PC-3 (cell line): Measurements from ENCODE around the gene CRYGA. TPM values are rescaled to one million over a fixed set of nuclear protein-coding genes. Genes with fewer than 3 reads are reported as not detected.
A peak's percentile ranks its signal among the peaks of the same experiment; 100 is the strongest.

Experiments
- ATAC-seq: fragments of 200-7000 bp; cut with Tn5 transposase; 2 replicates; pipeline ENCODE4 v1.9.1; 2020; ENCODE audit warnings: mild to moderate bottlenecking, moderate library complexity
- BruUV-seq: library from RNA; stranded (reverse); fragments of 400-500 nt; replicated peaks from 2 replicates; lab custom pipeline; 2021; lab: Mats Ljungman, UMichigan
- CTCF ChIA-PET: fragments of 300-600 bp; sonication (Branson Sonifier 250); formaldehyde crosslinking; loops from one replicate; lab custom pipeline; 2022; ENCODE audit warnings: antibody characterized with exemption; lab: Charles Lee
- POLR2A ChIA-PET: fragments of 300-600 bp; sonication (Branson Sonifier 250); formaldehyde crosslinking; loops from one replicate; lab custom pipeline; 2022; ENCODE audit warnings: antibody characterized with exemption; ENCODE audit not compliant: unreplicated experiment; lab: Charles Lee
- DNase-seq: peaks from one replicate; pipeline ENCODE4 v3.0.0-alpha.2; 2015
- H2AFZ ChIP-seq: fragments of 300-600 bp; sonication (generic); 2 replicates; pipeline ENCODE4 v1.6.0; 2016; ENCODE audit warnings: antibody characterized with exemption, low read length
- H3F3A ChIP-seq: fragments of 300-600 bp; sonication (generic); one replicate; pipeline ENCODE4 v1.6.0; 2017; ENCODE audit warnings: antibody characterized with exemption, low read length, control low read depth, mild to moderate bottlenecking; ENCODE audit not compliant: unreplicated experiment
- H3K27ac ChIP-seq: fragments of 300-600 bp; sonication (generic); 2 replicates; pipeline ENCODE4 v1.5.1; 2016; ENCODE audit warnings: mild to moderate bottlenecking, low read length
- H3K27me3 ChIP-seq: fragments of 300-600 bp; sonication (generic); 2 replicates; pipeline ENCODE4 v1.6.1; 2016; ENCODE audit warnings: low read length, mixed read lengths
- H3K36me3 ChIP-seq: fragments of 300-600 bp; sonication (generic); 2 replicates; pipeline ENCODE4 v1.6.1; 2016; ENCODE audit warnings: low read depth, mixed run types, low read length, mixed read lengths
- H3K4me1 ChIP-seq: fragments of 300-600 bp; sonication (generic); 2 replicates; pipeline ENCODE4 v1.5.1; 2016; ENCODE audit warnings: low read length; ENCODE audit not compliant: insufficient read depth
- H3K4me2 ChIP-seq: fragments of 300-600 bp; sonication (generic); 2 replicates; pipeline ENCODE4 v1.6.0; 2016; ENCODE audit warnings: low read length
- H3K4me3 ChIP-seq: fragments of 300-600 bp; sonication (generic); 2 replicates; pipeline ENCODE4 v1.5.1; 2016; ENCODE audit warnings: mild to moderate bottlenecking, low read length, mixed read lengths
- H3K79me2 ChIP-seq: fragments of 300-600 bp; sonication (generic); 2 replicates; pipeline ENCODE4 v1.6.1; 2017; ENCODE audit warnings: low read length, mixed read lengths
- H3K9ac ChIP-seq: fragments of 300-600 bp; sonication (generic); 2 replicates; pipeline ENCODE4 v1.6.0; 2016; ENCODE audit warnings: mild to moderate bottlenecking, low read length
- H3K9me2 ChIP-seq: fragments of 300-600 bp; sonication (generic); replicated peaks from 2 replicates; pipeline ENCODE4 v1.6.1; 2016; ENCODE audit warnings: mixed run types, low read length, mixed read lengths
- H3K9me3 ChIP-seq: fragments of 300-600 bp; sonication (generic); 2 replicates; pipeline ENCODE4 v1.6.1; 2016; ENCODE audit warnings: low read length, mixed read lengths
- H4K20me1 ChIP-seq: fragments of 300-600 bp; sonication (generic); 2 replicates; pipeline ENCODE4 v1.6.1; 2016; ENCODE audit warnings: low read length, mixed read lengths
- CTCF ChIP-seq: fragments of 300-600 bp; sonication (generic); conservative IDR thresholded peaks from 2 replicates; pipeline ENCODE4 v1.5.1; 2017; ENCODE audit warnings: antibody characterized with exemption, low read depth, mild to moderate bottlenecking, low read length
- EZH2 ChIP-seq: fragments of 300-600 bp; sonication (generic); IDR thresholded peaks from one replicate; pipeline ENCODE4 v1.6.1; 2017; ENCODE audit warnings: antibody characterized with exemption, mild to moderate bottlenecking, low read length; ENCODE audit not compliant: unreplicated experiment
- EZH2phosphoT487 ChIP-seq: fragments of 300-600 bp; sonication (generic); IDR thresholded peaks from 2 replicates; pipeline ENCODE4 v1.6.1; 2018; ENCODE audit warnings: mild to moderate bottlenecking, antibody characterized with exemption, low read length, borderline replicate concordance
- intact Hi-C: fragments of 100-400 bp; cut with micrococcal nuclease; formaldehyde crosslinking; loops from 2 replicates; pipeline ENCODE4 v1.9.0; 2023
- total RNA-seq: library from RNA; depleted of rRNA; stranded (reverse); fragments of >200 nt; gene quantifications from 2 replicates; pipeline ENCODE4 v1.2.3, GENCODE V29; 2014

Gene CRYGA
- total RNA-seq, 1 experiment from 2014 or later = not detected

GRCh38 chr2:208182835-208183234 lies 19.4 kb upstream of the CRYGA start:
- no peak overlapping the region for H3K9ac ChIP-seq
- TF ChIP-seq EZH2phosphoT487 = no peak
- TF ChIP-seq EZH2 = no peak
- TF ChIP-seq CTCF = no peak
- no peak overlapping the region for H3K4me2 ChIP-seq
- H3K4me3 ChIP-seq = no peak overlapping the region
- no peak overlapping the region for H3K27ac ChIP-seq
- H3K36me3 ChIP-seq = no peaks in the 10 kb centered on the region
- 0 out of 2 replicates have a peak, but pooled peaks cover 9% of the 10 kb centered on the region for H3K27me3 ChIP-seq
- no peaks in the 10 kb centered on the region for H3F3A ChIP-seq
- CTCF ChIA-PET = interaction anchor here (1.1 kb wide), 1 partner anchor 80 kb away, joined by 3 read pairs; no protein-coding TSS in a partner anchor
- DNase-seq = no peak
- intact Hi-C loops = no loop called here
- ATAC-seq = no peak
- H2AFZ ChIP-seq = no peak overlapping the region
- no TSS peak for BruUV-seq
- no peaks in the 10 kb centered on the region for H3K9me2 ChIP-seq
- POLR2A ChIA-PET = no interaction called here
- no peaks in the 10 kb centered on the region for H3K79me2 ChIP-seq
- no peaks in the 10 kb centered on the region; the same call in 1 of the 2 replicates for H3K4me1 ChIP-seq
- H4K20me1 ChIP-seq = no peaks in the 10 kb centered on the region
- H3K9me3 ChIP-seq = no peaks in the 10 kb centered on the region

- Histone ChIP-seq H3K9ac (no peak overlapping the region), H3K9me3 (no peaks in the 10 kb centered on the region), H3K4me3 (no peak overlapping the region), H3K27ac (no peak overlapping the region), H3K27me3 (0 out of 2 replicates have a peak, but pooled peaks cover under 1% of the 10 kb centered on the region), H3K79me2 (no peaks in the 10 kb centered on the region), H2AFZ (no peak overlapping the region), H4K20me1 (no peaks in the 10 kb centered on the region), H3K36me3 (no peaks in the 10 kb centered on the region), H3K4me2 (no peak overlapping the region), H3F3A (no peaks in the 10 kb centered on the region), H3K4me1 (0 out of 2 replicates have a peak, but pooled peaks cover 3% of the 10 kb centered on the region), H3K9me2 (no peaks in the 10 kb centered on the region)
- TF ChIP-seq CTCF (no peak), EZH2phosphoT487 (no peak), EZH2 (no peak)
- CTCF ChIA-PET = no interaction called here
- intact Hi-C loops = no loop called here
- ATAC-seq = no peak
- no peak for DNase-seq
- POLR2A ChIA-PET = no interaction called here
- BruUV-seq = no TSS peak
Observed at GRCh38 chr2:208179028-208179609, 15.7 kb upstream of the CRYGA start.

- no peaks in the 10 kb centered on the region for H3K9me3 ChIP-seq
- POLR2A ChIA-PET = interaction anchor here (0.6 kb wide), 1 partner anchor 63 kb away, joined by 3 read pairs; no protein-coding TSS in a partner anchor
- H4K20me1 ChIP-seq = no peaks in the 10 kb centered on the region
- H3K27ac ChIP-seq = no peak overlapping the region
- no peak for DNase-seq
- no peak for ATAC-seq
- no TSS peak for BruUV-seq
- peak overlapping the region; percentile 66; the same call in 1 of the 2 replicates for H2AFZ ChIP-seq
- CTCF ChIA-PET = interaction anchor here (0.7 to 1.5 kb wide), 2 partner anchors 27 to 79 kb away, joined by 3 to 24 read pairs; partner anchors contain the start of gene IDH1
- no peaks in the 10 kb centered on the region for H3K36me3 ChIP-seq
- H3K79me2 ChIP-seq = no peaks in the 10 kb centered on the region
- H3K27me3 ChIP-seq = no peaks in the 10 kb centered on the region
- H3K9me2 ChIP-seq = no peaks in the 10 kb centered on the region
- no peaks in the 10 kb centered on the region for H3F3A ChIP-seq
- H3K4me3 ChIP-seq = no peak overlapping the region
- H3K4me2 ChIP-seq = peak overlapping the region; percentile 79; the same call in 1 of the 2 replicates
- H3K9ac ChIP-seq = no peak overlapping the region
- H3K4me1 ChIP-seq = 0 out of 2 replicates have a peak, but pooled peaks cover 3% of the 10 kb centered on the region
- intact Hi-C loops = loop anchor here (1.0 kb wide), 2 partner anchors 73 to 80 kb away; partner anchors contain the start of gene IDH1
- TF ChIP-seq CTCF = no peak
- TF ChIP-seq EZH2 = no peak
- no peak for TF ChIP-seq EZH2phosphoT487
Observed at GRCh38 chr2:208175840-208176153, 12.4 kb upstream of the CRYGA start.
